Measurements from ENCODE around the gene CDKL4. TPM values are rescaled to one million over a fixed set of nuclear protein-coding genes. Genes with fewer than 3 reads are reported as not detected.

The CDKL4 gene
- total RNA-seq, 1 experiment from 2014 or later, result 1.1 TPM

DNA sequence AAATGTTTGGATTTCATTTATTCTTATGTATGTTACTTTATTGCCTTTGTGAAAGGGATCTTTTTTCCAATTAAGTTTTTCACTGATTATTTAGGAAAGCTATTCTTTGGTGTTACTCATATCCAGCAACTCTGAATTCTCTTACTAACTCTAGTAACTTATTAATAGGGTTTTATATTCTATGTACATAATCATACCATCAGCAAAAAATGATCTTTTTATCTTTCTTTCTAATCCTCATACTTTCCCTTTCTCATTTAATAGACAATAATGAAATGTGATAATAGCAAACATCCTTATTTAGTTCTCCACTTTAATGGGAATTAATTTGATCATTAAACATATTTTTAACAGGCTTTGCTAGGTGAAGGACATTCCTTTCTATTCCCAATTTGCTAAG lies 12.3 kb upstream of the CDKL4 start:
- no peaks in the 10 kb centered on the region for H3K27me3 ChIP-seq (replicated peaks; ENCODE audit: insufficient read depth, low read depth, low read length, poor library complexity)

DNA sequence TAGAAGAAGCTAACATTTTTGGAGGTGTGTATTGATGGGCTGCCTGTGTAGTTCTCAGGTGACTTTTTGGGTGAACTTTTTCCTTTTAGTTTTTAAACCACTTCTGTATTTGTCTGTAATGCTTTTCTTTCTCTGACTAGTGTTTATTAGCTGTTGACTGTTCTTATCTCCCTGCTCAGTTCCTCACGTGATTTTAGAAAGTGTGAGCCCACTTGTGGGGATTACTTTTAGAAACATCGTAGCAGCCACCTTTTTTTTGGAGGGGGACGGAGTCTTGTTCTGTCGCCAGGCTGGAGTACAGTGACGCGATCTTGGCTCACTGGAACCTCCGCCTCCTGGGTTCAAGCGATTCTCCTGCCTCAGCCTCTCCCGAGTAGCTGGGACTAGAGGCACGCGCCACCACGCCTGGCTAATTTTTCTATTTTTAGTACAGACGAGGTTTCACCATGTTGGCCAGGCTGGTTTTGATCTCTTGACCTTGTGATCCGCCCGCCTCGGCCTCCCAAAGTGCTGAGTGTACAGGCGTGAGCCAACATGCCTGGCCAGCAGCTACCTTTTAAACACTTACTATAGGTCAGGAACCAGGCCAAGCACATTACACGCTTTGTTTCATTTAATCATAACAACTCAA lies 9.2 kb upstream of the CDKL4 start:
- H3K27ac ChIP-seq (ENCODE audit: low read depth, low read length, poor library complexity, severe bottlenecking), result no peak overlapping the region
- DNase-seq (ENCODE audit: low spot score), result no peak
- ChIA-PET POLR2A (ENCODE audit: low non-redundant PET) (no interaction called here), CTCF (no interaction called here)
- H3K9me3 ChIP-seq (ENCODE audit: low read depth, low read length, poor library complexity, severe bottlenecking), result peaks cover 6% of the 10 kb centered on the region
- H3K4me1 ChIP-seq (ENCODE audit: insufficient read depth, low read length, poor library complexity, severe bottlenecking), result peaks cover 11% of the 10 kb centered on the region
- BruUV-seq (replicated peaks), result no TSS peak
- H3K36me3 ChIP-seq (ENCODE audit: insufficient read depth, low read length, poor library complexity, severe bottlenecking), result peaks cover 10% of the 10 kb centered on the region
- no peak for TF ChIP-seq EZH2 (IDR thresholded peaks at IDR 0.05; ENCODE audit: borderline replicate concordance, low read depth, low read length, poor library complexity, severe bottlenecking)
- TF ChIP-seq CTCF (conservative IDR thresholded peaks at IDR 0.05; ENCODE audit: low read depth, low read length), result no peak
- no peak overlapping the region for H3K4me3 ChIP-seq (ENCODE audit: low read depth, low read length, poor library complexity, severe bottlenecking)
- intact Hi-C loops (cut with micrococcal nuclease; ENCODE audit: unreplicated experiment), result no loop called here
- H3K27me3 ChIP-seq (replicated peaks; ENCODE audit: insufficient read depth, low read depth, low read length, poor library complexity), result no peaks in the 10 kb centered on the region

More for the DNA sequence above, 12.3 kb upstream of the CDKL4 start:
- intact Hi-C loops (cut with micrococcal nuclease; ENCODE audit: unreplicated experiment), result no loop called here
- Histone ChIP-seq H3K9me3 (ENCODE audit: low read depth, low read length, poor library complexity, severe bottlenecking) (peaks cover under 1% of the 10 kb centered on the region), H3K4me3 (ENCODE audit: low read depth, low read length, poor library complexity, severe bottlenecking) (no peak overlapping the region), H3K27ac (ENCODE audit: low read depth, low read length, poor library complexity, severe bottlenecking) (no peak overlapping the region), H3K4me1 (ENCODE audit: insufficient read depth, low read length, poor library complexity, severe bottlenecking) (peaks cover 8% of the 10 kb centered on the region), H3K36me3 (ENCODE audit: insufficient read depth, low read length, poor library complexity, severe bottlenecking) (peaks cover 15% of the 10 kb centered on the region)
- no peak for DNase-seq (ENCODE audit: low spot score)
- POLR2A ChIA-PET (ENCODE audit: low non-redundant PET), result no interaction called here
- no peak for TF ChIP-seq EZH2 (IDR thresholded peaks at IDR 0.05; ENCODE audit: borderline replicate concordance, low read depth, low read length, poor library complexity, severe bottlenecking)
- no peak for TF ChIP-seq CTCF (conservative IDR thresholded peaks at IDR 0.05; ENCODE audit: low read depth, low read length)
- CTCF ChIA-PET, result no interaction called here
- BruUV-seq (replicated peaks), result no TSS peak

DNA sequence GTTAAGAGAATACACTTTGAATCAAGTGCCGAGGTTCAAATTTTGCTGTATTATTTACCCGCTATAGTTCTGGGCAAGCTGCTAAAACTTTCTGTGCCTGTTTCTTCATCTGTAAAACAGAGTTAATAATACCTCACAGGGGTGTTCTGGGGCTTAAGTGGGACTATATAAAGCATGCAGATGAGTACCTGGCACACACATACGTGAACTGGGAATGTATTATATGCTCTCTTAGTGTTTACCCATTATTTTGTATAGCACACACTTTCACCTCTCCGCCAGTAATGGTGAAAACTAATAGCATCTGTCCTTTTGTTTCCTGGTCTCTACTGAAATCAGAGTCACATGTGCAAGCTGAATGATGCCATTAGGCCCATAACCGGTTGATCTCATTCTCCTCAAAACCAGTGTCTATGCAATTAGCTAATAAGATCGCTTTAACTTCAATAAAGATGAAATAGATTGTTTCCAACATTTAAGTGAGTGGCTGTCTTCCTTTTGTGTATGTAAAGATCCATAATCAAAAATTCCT lies 3.8 kb upstream of the CDKL4 start:
- H3K4me3 ChIP-seq (ENCODE audit: low read depth, low read length, poor library complexity, severe bottlenecking), result no peak overlapping the region
- no peaks in the 10 kb centered on the region for H3K36me3 ChIP-seq (ENCODE audit: insufficient read depth, low read length, poor library complexity, severe bottlenecking)
- H3K4me1 ChIP-seq (ENCODE audit: insufficient read depth, low read length, poor library complexity, severe bottlenecking), result peaks cover 11% of the 10 kb centered on the region
- intact Hi-C loops (cut with micrococcal nuclease; ENCODE audit: unreplicated experiment), result no loop called here
- CTCF ChIA-PET, result no interaction called here
- POLR2A ChIA-PET (ENCODE audit: low non-redundant PET), result no interaction called here
- no peak overlapping the region for H3K27ac ChIP-seq (ENCODE audit: low read depth, low read length, poor library complexity, severe bottlenecking)
- peaks cover 6% of the 10 kb centered on the region for H3K9me3 ChIP-seq (ENCODE audit: low read depth, low read length, poor library complexity, severe bottlenecking)
- TF ChIP-seq EZH2 (IDR thresholded peaks at IDR 0.05; ENCODE audit: borderline replicate concordance, low read depth, low read length, poor library complexity, severe bottlenecking) (no peak), CTCF (conservative IDR thresholded peaks at IDR 0.05; ENCODE audit: low read depth, low read length) (no peak)
- BruUV-seq (replicated peaks), result no TSS peak
- no peaks in the 10 kb centered on the region for H3K27me3 ChIP-seq (replicated peaks; ENCODE audit: insufficient read depth, low read depth, low read length, poor library complexity)
- DNase-seq (ENCODE audit: low spot score), result no peak

Measured in A673 (cell line).